Measurements from ENCODE around the gene MTUS2.
"Not testable (repeated sequence)": the region's sequence is repeated elsewhere in the genome, so short reads cannot be mapped to it uniquely, and the experiment has no call there.

The MTUS2 gene

DNA sequence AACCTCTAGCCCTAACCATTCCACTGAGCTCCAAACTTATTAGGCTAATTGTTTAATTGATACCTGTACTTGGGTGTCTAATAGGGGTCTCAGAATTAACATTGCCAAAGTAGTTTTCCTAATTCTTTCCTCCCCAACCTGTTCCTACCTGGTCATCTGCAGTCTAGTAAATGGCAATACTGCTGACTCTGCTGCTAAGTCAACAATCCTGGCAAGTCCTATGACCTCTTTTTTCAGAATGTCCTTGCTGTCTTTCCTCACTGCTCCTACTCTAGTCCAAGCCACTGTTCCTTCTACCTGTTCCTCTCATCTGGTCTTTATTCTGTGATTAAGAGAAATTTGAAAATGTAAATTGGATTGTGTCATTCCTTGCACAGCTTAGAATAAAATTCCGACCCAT lies 143.9 kb downstream of the MTUS2 start:
- DNase-seq: no peak

DNA sequence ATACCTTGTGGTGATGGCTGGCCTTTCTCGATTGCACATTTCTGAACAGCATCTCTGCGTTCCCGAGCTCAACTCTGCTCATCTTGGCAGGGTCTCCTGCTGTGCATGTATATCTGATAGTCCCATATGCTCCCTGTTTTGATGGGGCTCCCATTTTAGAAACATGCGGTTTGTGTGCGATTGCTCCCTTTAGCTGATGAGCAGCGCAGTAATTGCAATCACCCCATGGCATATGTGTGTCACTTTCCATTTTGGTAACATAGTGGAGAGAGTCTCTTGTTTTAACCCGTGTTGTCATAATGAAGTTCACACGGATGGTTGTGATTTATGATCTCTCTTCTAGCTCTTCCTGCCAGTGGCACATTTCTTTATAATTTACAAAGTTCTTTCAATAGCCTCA lies 144.7 kb downstream of the MTUS2 start:
- DNase-seq: no peak

DNA sequence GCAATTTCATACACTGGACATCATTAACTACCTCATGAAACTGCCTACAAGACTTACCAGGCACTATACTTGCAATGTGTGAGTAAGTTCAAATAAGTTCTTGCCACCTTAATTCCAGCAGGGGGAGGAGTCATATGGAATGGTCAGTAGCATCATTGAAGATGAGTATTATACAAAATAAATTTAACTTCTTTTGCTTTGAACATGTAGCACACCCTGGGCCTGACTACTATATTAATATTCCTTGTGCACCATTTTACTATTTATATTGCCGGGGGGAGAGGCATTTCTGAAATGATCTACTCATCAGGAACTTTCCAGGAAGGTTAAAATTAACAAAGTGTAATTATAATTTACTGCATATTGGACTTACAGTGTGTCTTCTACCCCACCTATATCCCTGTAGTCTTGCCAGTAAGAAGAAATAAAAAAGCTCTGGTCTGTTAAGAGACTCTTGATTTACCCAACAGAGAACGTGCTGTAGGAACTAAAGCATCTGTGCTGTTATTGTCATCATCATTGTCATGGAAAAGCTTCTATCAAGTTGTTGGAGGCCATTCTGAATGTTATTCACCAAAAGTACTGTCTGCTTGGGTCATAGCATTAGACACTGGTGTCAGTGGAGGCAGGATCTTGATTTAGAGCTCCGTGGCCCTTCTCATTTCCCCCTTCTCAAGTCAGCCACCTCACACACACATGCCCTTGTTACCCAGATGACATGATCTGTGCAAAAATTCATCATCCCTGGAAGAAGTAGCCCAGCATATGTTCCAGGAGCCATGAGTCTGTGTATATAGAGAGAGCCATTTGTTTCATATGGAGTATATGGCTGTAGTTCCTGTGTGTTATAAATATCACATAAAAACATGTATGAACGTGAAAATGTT lies 147.1 kb downstream of the MTUS2 start:
- no peak for DNase-seq

DNA sequence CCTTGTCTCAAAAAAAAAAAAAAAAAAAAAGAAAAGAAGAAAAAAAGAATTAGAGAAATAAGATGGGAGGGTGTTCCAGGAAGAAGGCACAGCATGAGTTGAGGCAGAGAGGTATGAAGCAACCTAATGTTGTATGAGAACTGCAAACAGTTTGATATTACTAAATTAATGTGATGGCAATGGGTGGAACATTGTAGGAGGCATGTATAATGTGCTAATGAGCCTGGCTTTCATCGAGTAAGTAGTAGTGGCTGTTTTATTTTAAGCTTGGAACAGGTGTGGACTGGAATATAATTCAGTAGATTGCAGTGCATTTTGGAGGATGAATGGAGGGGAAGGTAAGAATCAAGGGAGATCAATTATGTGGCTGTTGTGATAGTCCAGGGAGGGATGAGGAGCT lies 156.1 kb downstream of the MTUS2 start:
- DNase-seq: no peak

DNA sequence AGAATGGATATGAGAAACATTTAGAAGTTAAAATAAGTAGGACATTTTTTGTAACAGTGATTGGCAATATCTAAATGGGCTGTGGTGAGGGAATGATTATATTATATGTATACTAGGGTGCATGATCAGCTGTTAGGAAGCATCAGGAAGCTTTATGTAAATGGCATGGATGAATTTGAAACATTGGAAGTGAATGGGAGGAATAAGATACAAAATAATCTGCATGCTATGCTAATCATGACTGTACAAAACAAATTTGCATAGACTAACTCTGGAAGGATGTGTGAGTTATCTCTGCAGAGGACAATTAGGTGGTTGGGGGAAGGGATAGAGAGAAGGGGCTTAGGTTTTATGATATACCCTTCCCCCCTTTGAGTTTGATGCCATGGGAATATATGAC lies 156.5 kb downstream of the MTUS2 start:
- no peak for DNase-seq

DNA sequence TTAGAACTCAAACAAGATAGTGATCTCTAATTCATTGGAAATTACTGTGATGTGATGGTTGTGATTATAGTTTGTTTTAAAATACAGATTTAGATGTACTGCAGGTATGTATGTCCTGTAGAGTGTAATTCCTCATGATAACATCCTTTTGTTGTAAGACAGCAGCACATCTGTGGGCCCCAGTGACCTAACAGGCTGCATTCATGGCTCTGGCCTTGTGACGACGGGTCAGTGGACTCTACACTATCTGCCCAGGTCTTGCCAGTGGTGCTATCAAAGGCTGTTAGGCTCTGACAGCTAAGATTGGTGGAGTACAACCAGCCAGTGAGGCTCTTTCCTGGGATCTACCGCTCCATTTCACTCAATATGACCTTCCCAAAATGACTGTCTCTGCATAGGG lies 158.4 kb downstream of the MTUS2 start:
- no peak for DNase-seq

- no peak for DNase-seq
Observed at GRCh38 chr13:28981530-28981929, 161.4 kb downstream of the MTUS2 start.

- no peak for DNase-seq
Observed at GRCh38 chr13:28983641-28984040, 163.5 kb downstream of the MTUS2 start.

GRCh38 chr13:28984326-28984725 lies 164.2 kb downstream of the MTUS2 start:
- no peak for DNase-seq

GRCh38 chr13:28984825-28985224 lies 164.7 kb downstream of the MTUS2 start:
- no peak for DNase-seq

- not testable (repeated sequence) for DNase-seq
Observed at GRCh38 chr13:28990378-28990777, 170.2 kb downstream of the MTUS2 start.

- no peak for DNase-seq
Observed at GRCh38 chr13:28991764-28992163, 171.6 kb downstream of the MTUS2 start.

- DNase-seq: no peak
Observed at GRCh38 chr13:29000826-29001225, 180.7 kb downstream of the MTUS2 start.

DNA sequence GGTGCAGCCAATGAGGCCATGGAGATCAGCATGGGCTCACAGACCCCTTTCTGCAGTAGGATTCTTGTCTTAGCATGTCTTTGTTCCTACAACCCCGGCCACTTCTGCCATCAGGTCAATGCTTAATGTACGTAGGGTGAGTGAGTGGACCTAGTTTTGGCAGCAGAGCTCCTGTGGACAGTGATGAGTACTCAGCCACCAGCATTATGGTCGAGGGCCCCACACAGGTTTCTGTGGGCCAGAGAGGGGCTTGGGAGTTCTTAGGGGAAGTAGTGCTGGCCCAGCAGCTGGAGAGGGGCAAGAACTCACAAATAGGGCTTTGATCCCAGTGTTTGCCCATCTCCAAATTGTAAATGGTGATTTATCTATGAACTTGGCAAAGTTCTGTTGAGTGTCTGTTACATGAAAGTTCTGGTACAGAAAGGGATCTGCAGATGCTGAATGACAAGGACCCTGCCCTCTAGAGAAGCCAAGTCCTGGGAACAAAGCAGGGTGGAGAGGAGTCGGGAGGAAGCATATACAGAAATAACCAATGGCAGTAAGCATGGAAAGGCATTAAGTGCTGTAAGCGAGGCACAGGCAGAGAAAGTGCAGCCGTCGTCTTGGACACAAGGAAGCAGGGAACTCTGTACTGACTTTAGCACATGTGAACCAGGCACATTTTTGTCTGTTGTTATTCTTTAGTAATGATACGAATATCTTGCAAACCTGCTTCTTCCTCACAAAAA lies 185.1 kb downstream of the MTUS2 start:
- no peak for DNase-seq

- no peak for DNase-seq
Observed at GRCh38 chr13:29005763-29006120, 185.6 kb downstream of the MTUS2 start.

DNA sequence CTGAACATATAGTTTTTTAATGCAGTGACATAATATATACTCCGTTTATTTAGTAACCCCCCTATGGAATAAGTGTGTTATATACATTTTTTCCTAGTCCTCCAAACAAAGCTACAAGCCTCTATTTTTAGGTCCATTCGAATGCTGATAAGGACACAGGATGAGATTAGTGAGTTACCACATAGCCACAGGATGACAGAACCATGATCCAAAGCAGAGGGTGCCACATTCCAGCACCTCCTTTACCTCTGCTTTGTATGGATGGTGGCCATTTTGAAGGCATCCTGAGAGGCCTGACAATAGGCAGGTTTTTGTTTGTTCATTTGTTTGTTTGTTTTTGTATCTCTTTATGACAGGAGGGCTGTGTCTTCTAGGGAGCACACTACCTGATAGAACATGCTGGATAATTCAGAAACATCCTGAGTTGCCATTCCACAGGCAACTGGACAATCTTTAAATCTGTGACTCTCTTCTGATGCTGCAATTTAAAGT lies 186.3 kb downstream of the MTUS2 start:
- no peak for DNase-seq

DNA sequence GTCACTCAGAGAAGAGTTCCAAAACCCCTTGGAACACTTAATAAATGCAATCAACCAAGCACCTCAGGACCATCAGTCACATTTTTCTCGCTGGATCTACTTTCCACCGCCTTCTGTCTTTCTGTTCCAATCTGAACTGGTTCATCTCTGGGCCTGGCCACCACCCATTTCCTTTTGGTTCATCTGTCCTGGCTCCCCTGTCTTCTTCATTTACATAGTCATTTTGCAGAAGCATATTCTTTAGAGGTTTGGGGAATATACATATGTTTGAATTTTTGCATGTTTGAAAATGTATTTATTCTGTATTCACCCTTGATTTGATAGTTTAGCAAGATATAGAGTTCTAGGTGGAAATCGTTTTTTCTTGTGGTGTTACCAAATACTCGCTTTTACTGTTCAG lies 188.2 kb downstream of the MTUS2 start:
- no peak for DNase-seq

DNA sequence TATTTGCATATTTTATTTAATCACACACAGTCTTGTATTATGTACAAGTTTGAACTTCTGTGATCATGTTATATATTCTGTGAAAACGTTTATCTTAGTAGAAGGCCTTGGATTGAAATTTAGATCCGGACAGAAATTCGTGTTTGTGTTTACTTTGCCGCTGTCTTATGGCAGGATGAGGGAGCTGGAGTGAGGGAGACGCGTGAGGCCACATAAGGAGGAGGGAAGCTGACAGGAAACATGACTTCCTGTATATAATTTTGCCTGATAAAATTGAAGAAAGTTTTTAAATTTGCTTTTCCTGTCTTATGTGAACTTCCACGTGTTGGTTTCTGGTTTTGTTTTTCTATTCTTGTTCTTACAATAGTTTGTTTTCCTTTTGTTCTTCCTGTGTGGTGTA lies 200.2 kb downstream of the MTUS2 start:
- DNase-seq: no peak

DNA sequence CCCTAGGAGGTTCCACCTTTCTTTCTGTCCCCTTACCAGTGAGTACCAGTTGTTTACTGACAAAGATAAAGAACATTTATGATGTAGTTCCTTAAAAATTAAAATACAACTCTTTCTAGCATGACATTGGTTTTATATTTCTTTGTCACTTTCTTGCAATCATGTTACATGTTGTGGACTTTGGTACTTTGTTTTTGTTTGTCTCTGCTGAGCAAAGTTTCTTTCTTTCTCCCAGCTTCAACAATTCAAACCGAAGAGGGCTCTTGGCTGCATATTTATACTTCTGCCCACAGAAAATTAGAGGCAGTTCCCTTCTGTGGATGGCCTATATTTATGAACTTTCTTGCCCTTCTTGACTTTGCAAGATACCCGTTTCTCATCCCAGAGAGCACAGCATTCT lies 201.2 kb downstream of the MTUS2 start:
- DNase-seq: no peak

DNA sequence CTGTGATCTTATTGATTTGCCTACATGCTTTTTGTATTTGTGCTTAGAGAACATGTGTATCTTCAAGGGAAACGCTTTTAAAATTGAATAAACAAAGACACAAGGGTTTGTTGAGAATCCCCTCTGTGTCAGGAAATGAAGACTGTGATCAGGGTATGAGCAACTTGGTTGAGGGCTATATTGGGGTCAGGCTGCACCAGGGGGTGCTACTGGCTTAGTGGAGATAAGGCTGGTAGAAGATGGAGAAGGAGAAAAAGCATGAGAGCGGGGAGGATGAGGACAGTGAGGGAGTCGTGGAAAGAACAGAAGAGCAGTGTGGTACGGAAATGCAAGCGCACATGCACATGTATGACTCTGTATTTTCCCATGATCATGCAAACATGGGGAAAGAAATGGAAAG lies 201.6 kb downstream of the MTUS2 start:
- DNase-seq: no peak

DNA sequence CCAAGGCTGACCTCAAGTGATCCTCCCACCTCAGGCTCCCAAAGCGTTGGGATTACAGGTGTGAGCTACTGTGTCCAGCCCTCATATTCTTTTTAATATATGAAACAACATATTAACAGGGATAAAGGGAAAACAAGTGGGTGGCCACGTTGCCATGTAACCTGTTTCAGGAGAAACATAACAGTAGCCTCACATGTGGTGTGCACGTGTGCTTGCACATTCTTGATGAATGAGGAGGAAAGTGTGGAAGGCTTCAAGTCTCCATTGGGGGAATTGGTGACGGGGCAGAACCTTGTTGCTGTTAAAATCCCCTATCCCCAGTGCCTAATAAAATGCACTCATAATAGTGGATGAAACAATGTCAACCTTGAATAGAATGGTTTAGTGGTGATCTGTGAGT lies 202.3 kb downstream of the MTUS2 start:
- no peak for DNase-seq

DNA sequence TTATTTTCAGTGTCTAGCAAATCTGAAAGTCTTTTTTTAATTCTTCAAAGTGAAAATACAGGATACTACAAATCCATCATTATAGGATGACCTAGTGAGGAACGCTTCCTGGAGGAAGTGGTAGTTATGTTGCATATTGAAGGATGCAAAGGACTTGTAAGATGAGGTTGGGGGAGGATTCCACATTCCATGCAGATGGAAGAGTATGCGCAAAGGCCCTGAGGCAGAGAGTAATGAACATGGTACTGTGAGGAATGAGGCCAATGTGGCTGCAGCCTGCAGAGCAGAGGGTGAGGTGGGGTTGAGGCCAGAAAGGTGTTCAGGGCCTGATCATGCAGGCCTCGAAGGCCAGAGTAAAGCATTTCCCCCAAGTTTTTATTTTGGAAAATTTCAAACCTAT lies 202.8 kb downstream of the MTUS2 start:
- DNase-seq: no peak

- DNase-seq: no peak
Observed at GRCh38 chr13:29024783-29025182, 204.6 kb downstream of the MTUS2 start.

- DNase-seq: no peak
Observed at GRCh38 chr13:29028868-29029267, 208.7 kb downstream of the MTUS2 start.

Data from GF-D8 (cell line).